Keratinocyte (primary cell): ENCODE data around the gene SLC2A11. TPM values are rescaled to one million over a fixed set of nuclear protein-coding genes. Genes with fewer than 3 reads are reported as not detected.

ENCODE experiments used
- DNase-seq: peaks from one replicate; pipeline ENCODE4 v3.0.0-alpha.2; 2011; ENCODE audit warnings: low read depth, missing footprints, low spot score
- FAIRE-seq: peaks from 2 replicates; lab custom pipeline; 2011; peaks lifted over from hg19 to GRCh38; lab: Jason Lieb, UNC
- H2AFZ ChIP-seq: 2 replicates; pipeline ENCODE4 v1.6.0; 2012; ENCODE audit warnings: low read length, control low read depth, inconsistent platforms; ENCODE audit not compliant: control insufficient read depth
- H3K27ac ChIP-seq: 2 replicates; pipeline ENCODE4 v1.5.1; 2011; ENCODE audit warnings: low read length; ENCODE audit not compliant: control insufficient read depth, insufficient read depth
- H3K27me3 ChIP-seq: 3 replicates; pipeline ENCODE4 v1.6.0; 2011; ENCODE audit warnings: low read length; ENCODE audit not compliant: control insufficient read depth, insufficient read depth; ENCODE audit errors: extremely low read depth
- H3K36me3 ChIP-seq, 2 experiments: 2 replicates in 1 of 2; 3 replicates in 1 of 2; pipeline ENCODE4 v1.5.1; 2011; ENCODE audit warnings: low read length in 2 of 2, mild to moderate bottlenecking in 1 of 2; ENCODE audit not compliant: control insufficient read depth in 2 of 2, insufficient read depth in 2 of 2; ENCODE audit errors: extremely low read depth in 1 of 2
- H3K4me1 ChIP-seq: 3 replicates; pipeline ENCODE4 v1.5.1; 2011; ENCODE audit warnings: low read length; ENCODE audit not compliant: control insufficient read depth, insufficient read depth; ENCODE audit errors: extremely low read depth
- H3K4me2 ChIP-seq: 3 replicates; pipeline ENCODE4 v1.6.0; 2011; ENCODE audit warnings: low read depth, low read length; ENCODE audit not compliant: control insufficient read depth, insufficient read depth; ENCODE audit errors: extremely low read depth
- H3K4me3 ChIP-seq, 3 experiments: fragments of 200-600 bp in 1 of 3; sonication (generic) in 1 of 3; 2 replicates in 2 of 3; 3 replicates in 1 of 3; pipeline ENCODE4 v1.5.1; 2011 to 2016; ENCODE audit warnings: low read length in 3 of 3, mild to moderate bottlenecking in 3 of 3, control low read depth in 2 of 3, inconsistent platforms in 1 of 3, low read depth in 1 of 3, mixed read lengths in 1 of 3, mixed run types in 1 of 3, moderate library complexity in 1 of 3; ENCODE audit not compliant: control insufficient read depth in 2 of 3, insufficient read depth in 2 of 3; ENCODE audit errors: extremely low read depth in 1 of 3
- H3K79me2 ChIP-seq: 2 replicates; pipeline ENCODE4 v1.6.0; 2012; ENCODE audit warnings: low read length; ENCODE audit not compliant: control insufficient read depth, insufficient read depth
- H3K9ac ChIP-seq: 3 replicates; pipeline ENCODE4 v1.6.0; 2011; ENCODE audit warnings: low read length; ENCODE audit not compliant: control insufficient read depth, insufficient read depth; ENCODE audit errors: extremely low read depth
- H3K9me1 ChIP-seq: 3 replicates; pipeline ENCODE4 v1.6.0; 2011; ENCODE audit warnings: low read length; ENCODE audit not compliant: control insufficient read depth, insufficient read depth; ENCODE audit errors: extremely low read depth
- H3K9me3 ChIP-seq: 2 replicates; pipeline ENCODE4 v1.5.1; 2012; ENCODE audit warnings: low read depth, low read length; ENCODE audit not compliant: control insufficient read depth
- H4K20me1 ChIP-seq: 3 replicates; pipeline ENCODE4 v1.6.0; 2011; ENCODE audit warnings: low read length; ENCODE audit not compliant: control insufficient read depth, insufficient read depth; ENCODE audit errors: extremely low read depth
- EZH2 ChIP-seq: IDR thresholded peaks from one replicate; pipeline ENCODE4 v1.6.1; 2012; ENCODE audit warnings: inconsistent platforms, mild to moderate bottlenecking, low read length, moderate library complexity
- dilution Hi-C: fragments of 300-500 bp; cut with MboI; formaldehyde crosslinking; loops from one replicate; pipeline ENCODE4 v1.7.0; 2020; ENCODE audit warnings: low sequenced_read_pairs; ENCODE audit not compliant: extremely low pct_ligation_motif_present
- polyA plus RNA-seq, 5 experiments: library from polyadenylated mRNA; depleted of rRNA in 3 of 5; stranded (reverse) in 3 of 5; stranded (forward) in 1 of 5; unstranded in 1 of 5; fragments of >200 nt; gene quantifications; 1 replicate in 1 of 5; 2 replicates in 3 of 5; 3 replicates in 1 of 5; pipeline versions ENCODE4 v1.2.1 to v1.2.3, GENCODE V29; 2011 to 2012; ENCODE audit warnings: missing spikeins in 2 of 5, low read depth in 1 of 5, low replicate concordance in 1 of 5
- TF ChIP-seq, protein P1 (sequence below), 3 experiments: IDR thresholded peaks in 1 of 3; conservative IDR thresholded peaks in 1 of 3; optimal IDR thresholded peaks in 1 of 3; 2 replicates in 2 of 3; 3 replicates in 1 of 3; pipeline versions ENCODE3 to v1.5.1; 2011; ENCODE audit warnings: low read length in 3 of 3, mild to moderate bottlenecking in 3 of 3, moderate library complexity in 2 of 3, control low read depth in 1 of 3, inconsistent platforms in 1 of 3; ENCODE audit not compliant: insufficient read depth in 2 of 3; ENCODE audit errors: extremely low read depth in 1 of 3

Gene SLC2A11
- polyA plus RNA-seq, 1 donor (not counting 4 experiments of a cell fraction or from before 2014, with no cell fraction given) = 6.0 TPM

- Histone ChIP-seq H3K4me1 (peaks cover 18% of the 10 kb centered on the region), H3K4me2 (no peak overlapping the region), H3K36me3 (no peaks in the 10 kb centered on the region)
Measured at GRCh38 chr22:23847991-23848864, 9.4 kb upstream of the SLC2A11 start.

DNA sequence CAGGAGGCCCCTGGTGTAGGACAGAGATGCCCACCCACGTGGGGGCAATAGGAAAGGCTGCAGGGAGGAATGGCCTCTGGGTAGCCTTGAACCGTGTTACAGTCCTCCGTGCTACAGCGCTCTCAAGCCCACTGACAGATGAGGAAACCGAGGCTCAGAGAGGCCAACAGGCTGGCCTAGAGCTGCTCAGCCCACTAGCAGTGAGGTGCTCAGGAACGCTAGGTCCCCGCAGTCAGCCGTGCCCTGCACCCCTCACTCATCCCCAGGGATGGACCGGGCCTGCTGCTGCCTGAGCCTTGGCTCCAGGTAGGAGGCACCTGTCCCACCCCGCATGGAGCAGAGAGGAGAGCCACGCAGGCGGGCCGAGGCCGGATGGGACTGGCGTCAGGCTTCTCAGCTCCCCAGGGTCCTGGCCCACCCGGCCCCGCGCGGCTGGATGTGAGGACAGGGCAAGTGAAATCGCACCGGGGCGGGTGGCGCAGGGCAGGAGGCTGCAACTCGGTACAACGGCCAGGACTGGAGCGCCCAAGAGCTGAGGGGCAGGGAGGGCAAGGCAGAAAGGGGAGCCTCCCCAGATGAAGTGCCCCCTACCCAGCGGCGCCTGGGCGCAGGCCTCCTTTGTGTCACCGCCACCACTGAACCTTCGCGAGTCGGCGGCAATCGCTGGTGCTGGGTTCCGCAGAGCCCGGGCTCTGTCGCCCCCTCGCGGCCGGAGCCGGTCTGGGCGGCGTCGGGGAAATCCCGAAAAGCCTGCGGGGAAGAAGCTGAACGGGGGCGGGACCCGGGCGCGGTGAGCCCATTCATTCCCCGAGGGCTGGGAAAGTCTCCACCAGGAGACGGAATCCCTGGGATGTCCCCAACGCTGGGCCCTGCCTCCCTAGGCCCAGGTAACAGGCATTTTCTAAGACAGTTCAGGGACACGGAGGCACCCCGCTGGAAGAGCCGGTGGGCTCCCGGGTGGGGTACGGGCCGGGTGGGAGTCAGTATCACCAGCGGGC is 8.4 kb upstream of the SLC2A11 start:
- no peaks in the 10 kb centered on the region for H4K20me1 ChIP-seq
- DNase-seq = no peak
- peaks cover 6% of the 10 kb centered on the region for H3K27me3 ChIP-seq
- FAIRE-seq = no peak
- peaks cover 18% of the 10 kb centered on the region for H3K4me1 ChIP-seq
- H3K79me2 ChIP-seq = no peaks in the 10 kb centered on the region
- no peak overlapping the region for H3K27ac ChIP-seq
- no peaks in the 10 kb centered on the region for H3K9me3 ChIP-seq
- dilution Hi-C loops = no loop called here
- peak overlapping the region; percentile 2 for H3K4me2 ChIP-seq
- H3K4me3 ChIP-seq = no peak overlapping the region
- no peak overlapping the region for H2AFZ ChIP-seq
- TF ChIP-seq, protein P1, sequence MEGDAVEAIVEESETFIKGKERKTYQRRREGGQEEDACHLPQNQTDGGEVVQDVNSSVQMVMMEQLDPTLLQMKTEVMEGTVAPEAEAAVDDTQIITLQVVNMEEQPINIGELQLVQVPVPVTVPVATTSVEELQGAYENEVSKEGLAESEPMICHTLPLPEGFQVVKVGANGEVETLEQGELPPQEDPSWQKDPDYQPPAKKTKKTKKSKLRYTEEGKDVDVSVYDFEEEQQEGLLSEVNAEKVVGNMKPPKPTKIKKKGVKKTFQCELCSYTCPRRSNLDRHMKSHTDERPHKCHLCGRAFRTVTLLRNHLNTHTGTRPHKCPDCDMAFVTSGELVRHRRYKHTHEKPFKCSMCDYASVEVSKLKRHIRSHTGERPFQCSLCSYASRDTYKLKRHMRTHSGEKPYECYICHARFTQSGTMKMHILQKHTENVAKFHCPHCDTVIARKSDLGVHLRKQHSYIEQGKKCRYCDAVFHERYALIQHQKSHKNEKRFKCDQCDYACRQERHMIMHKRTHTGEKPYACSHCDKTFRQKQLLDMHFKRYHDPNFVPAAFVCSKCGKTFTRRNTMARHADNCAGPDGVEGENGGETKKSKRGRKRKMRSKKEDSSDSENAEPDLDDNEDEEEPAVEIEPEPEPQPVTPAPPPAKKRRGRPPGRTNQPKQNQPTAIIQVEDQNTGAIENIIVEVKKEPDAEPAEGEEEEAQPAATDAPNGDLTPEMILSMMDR (optimal IDR thresholded peaks at IDR 0.05 in 1 of 3, IDR thresholded peaks at IDR 0.05 in 1 of 3, conservative IDR thresholded peaks at IDR 0.05 in 1 of 3; ENCODE audit: extremely low read depth in 1 of 3, insufficient read depth in 2 of 3, low read length in 3 of 3) = peak; percentile 79 to 99 (median 86)
- no peak for TF ChIP-seq EZH2
- H3K9ac ChIP-seq = no peak overlapping the region
- no peaks in the 10 kb centered on the region for H3K9me1 ChIP-seq
- H3K36me3 ChIP-seq = no peaks in the 10 kb centered on the region

More at GRCh38 chr22:23847991-23848864, 9.4 kb upstream of the SLC2A11 start:
- FAIRE-seq (no peak), DNase-seq (no peak)
- Histone ChIP-seq H3K9me3 (no peaks in the 10 kb centered on the region), H3K79me2 (no peaks in the 10 kb centered on the region), H3K9me1 (no peaks in the 10 kb centered on the region), H4K20me1 (no peaks in the 10 kb centered on the region), H3K27ac (no peak overlapping the region), H3K9ac (no peak overlapping the region), H3K27me3 (peaks cover 6% of the 10 kb centered on the region), H2AFZ (no peak overlapping the region), H3K4me3 (no peak overlapping the region)
- TF ChIP-seq EZH2 = no peak
- TF ChIP-seq, protein P1 (optimal IDR thresholded peaks at IDR 0.05 in 1 of 3, IDR thresholded peaks at IDR 0.05 in 1 of 3, conservative IDR thresholded peaks at IDR 0.05 in 1 of 3; ENCODE audit: extremely low read depth in 1 of 3, insufficient read depth in 2 of 3, low read length in 3 of 3) = no peak
- dilution Hi-C loops = no loop called here
